Measurements from ENCODE around the gene CARD9. TPM values are rescaled to one million over a fixed set of nuclear protein-coding genes. Genes with fewer than 3 reads are reported as not detected.

Gene CARD9
- total and polyA plus RNA-seq, 2 of the 8 experiments (the other 6 are each of a cell fraction or from before 2014, with no cell fraction given), result 0.15 to 1.1 TPM

DNA sequence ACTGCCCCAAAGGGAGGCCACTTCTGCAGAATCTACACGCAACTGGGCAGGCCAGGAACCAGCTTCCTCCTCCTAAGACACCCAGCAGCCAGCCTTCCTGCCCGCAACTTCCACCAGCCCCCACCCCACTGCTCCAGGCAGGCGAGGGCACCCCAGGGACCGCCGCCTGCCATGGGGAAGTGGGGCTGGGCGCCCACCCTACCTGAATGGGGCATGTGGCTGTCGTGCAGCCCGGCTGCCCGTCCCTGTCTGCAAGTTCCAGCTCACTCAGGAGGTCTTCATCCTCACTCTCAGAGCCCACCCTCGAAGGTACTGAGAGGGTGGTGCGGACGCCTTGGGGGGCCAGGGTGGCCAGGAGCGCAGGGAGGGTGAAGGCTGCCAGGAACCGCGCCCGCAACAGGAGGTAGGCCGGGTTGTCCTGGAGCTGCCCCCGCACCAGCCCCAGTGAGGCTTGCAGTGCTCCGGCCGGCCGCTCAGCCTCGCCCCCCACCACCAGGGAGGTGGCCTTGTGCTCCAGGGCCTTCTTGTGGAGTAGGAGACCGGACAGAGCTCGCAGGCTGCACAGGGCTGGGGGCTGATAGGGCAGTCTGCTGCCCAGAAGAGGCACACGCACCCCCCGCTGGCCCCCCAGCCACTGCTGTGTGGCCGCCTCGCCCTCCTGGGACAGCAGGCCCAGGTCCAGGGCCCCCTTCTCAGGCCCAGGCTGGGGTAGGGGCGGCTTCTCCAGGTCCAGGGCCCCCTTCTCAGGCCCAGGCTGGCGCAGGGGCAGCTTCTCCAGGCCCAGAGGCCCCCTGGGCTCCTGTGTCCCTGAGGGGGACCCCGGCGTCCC is 4.1 kb upstream of the CARD9 start (continued):
- TF ChIP-seq EP300 (IDR thresholded peaks at IDR 0.05; ENCODE audit: borderline replicate concordance in 1 of 2, low read depth in 2 of 2, low read length in 2 of 2), result no peak
- TF ChIP-seq SUZ12 (IDR thresholded peaks at IDR 0.05; ENCODE audit: low read length), result no peak
- no peak for TF ChIP-seq RNF2 (IDR thresholded peaks at IDR 0.05; ENCODE audit: borderline replicate concordance, low read depth, low read length, missing control alignments, poor library complexity, severe bottlenecking)
- TF ChIP-seq BRCA1 (IDR thresholded peaks at IDR 0.05; ENCODE audit: low read depth, low read length), result no peak
- no peak for TF ChIP-seq POLR2A (IDR thresholded peaks at IDR 0.05; ENCODE audit: control extremely low read depth in 1 of 2, low read depth in 2 of 2, low read length in 2 of 2)
- no peak for TF ChIP-seq JUND (IDR thresholded peaks at IDR 0.05; ENCODE audit: low read length)
- no peak for TF ChIP-seq CTBP2 (IDR thresholded peaks at IDR 0.05; ENCODE audit: borderline replicate concordance, insufficient read depth, insufficient read length, low read length)
- no peak for TF ChIP-seq YY1 (IDR thresholded peaks at IDR 0.05; ENCODE audit: low read depth, low read length)
- no peak for TF ChIP-seq SAP30 (IDR thresholded peaks at IDR 0.05; ENCODE audit: insufficient read depth, insufficient replicate concordance, low read length)
